ENCODE data around the gene MANSC1.
"Not testable (repeated sequence)": the region's sequence is repeated elsewhere in the genome, so short reads cannot be mapped to it uniquely, and the experiment has no call there.

Gene MANSC1

DNA sequence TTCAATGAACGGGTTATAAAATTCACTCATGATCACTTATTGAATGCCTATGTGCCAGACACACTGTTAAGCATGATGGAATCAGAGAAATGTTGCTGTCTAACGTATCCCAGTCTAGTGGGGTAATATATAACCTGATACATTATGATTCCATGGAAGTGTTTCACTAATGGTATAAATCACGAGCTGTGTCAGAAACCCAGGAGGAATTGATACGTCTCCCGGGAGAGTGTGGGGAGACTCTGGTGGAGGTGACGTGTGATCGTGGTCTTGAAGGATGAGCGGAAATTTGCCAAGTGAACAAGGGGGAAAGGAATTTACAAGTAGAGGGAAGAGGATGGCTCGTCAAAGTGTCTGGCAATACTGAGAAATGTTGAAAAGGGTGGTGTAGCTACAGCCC, 26.5 kb downstream of the MANSC1 start:
- no peak overlapping the region for H3K4me3 ChIP-seq (replicated peaks in 1 of 2; ENCODE audit: low read depth in 2 of 2, low read length in 2 of 2)
- DNase-seq (ENCODE audit: low read depth in 2 of 2): no peak
- TF ChIP-seq, protein P1, sequence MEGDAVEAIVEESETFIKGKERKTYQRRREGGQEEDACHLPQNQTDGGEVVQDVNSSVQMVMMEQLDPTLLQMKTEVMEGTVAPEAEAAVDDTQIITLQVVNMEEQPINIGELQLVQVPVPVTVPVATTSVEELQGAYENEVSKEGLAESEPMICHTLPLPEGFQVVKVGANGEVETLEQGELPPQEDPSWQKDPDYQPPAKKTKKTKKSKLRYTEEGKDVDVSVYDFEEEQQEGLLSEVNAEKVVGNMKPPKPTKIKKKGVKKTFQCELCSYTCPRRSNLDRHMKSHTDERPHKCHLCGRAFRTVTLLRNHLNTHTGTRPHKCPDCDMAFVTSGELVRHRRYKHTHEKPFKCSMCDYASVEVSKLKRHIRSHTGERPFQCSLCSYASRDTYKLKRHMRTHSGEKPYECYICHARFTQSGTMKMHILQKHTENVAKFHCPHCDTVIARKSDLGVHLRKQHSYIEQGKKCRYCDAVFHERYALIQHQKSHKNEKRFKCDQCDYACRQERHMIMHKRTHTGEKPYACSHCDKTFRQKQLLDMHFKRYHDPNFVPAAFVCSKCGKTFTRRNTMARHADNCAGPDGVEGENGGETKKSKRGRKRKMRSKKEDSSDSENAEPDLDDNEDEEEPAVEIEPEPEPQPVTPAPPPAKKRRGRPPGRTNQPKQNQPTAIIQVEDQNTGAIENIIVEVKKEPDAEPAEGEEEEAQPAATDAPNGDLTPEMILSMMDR (IDR thresholded peaks at IDR 0.05; ENCODE audit: low read depth, low read length): no peak

GRCh38 chr12:12323118-12323517, 26.9 kb downstream of the MANSC1 start:
- TF ChIP-seq, protein P1 (IDR thresholded peaks at IDR 0.05; ENCODE audit: low read depth, low read length): no peak
- no peak overlapping the region for H3K4me3 ChIP-seq (replicated peaks in 1 of 2; ENCODE audit: low read depth in 2 of 2, low read length in 2 of 2)

DNA sequence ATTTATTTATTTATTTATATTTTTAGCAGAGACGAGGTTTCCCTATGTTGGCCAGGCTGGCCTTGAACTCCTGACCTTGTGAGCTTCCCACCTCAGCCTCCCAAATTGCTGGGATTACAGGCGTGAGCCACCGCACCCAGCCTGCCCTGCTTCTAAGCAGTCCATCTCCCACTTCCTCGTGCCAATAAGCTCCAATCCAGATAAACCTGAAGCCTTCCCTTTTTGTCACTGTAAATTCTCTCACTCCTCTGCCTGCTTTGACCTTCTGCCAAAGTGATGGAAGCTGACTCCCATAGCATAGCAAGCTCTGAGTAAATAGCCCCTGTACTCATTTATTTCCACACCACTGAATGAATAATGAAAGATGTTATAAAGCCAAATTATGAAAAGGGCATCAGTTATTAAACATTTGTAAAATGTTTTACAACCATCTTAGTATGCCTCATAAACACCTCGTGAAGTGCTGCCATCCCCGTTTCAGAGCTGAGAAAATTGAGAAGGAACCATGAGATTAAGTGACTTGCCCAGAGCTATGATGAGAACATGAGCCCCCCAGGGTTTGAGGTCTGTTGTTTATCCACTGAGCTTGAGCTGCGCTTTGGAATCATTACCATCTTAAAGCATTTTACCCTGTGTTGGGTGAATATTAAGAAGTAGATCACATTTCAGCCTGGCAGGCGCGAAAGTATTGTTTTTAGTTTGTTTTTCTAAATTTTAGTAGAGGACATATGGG, 30.4 kb downstream of the MANSC1 start:
- TF ChIP-seq, protein P1 (IDR thresholded peaks at IDR 0.05; ENCODE audit: low read depth, low read length): no peak
- peak in 1 of 2 donors; percentile 29 for DNase-seq (ENCODE audit: low read depth in 2 of 2)
- peak overlapping the region in 1 of 2 donors; percentile 11 for H3K4me3 ChIP-seq (replicated peaks in 1 of 2; ENCODE audit: low read depth in 2 of 2, low read length in 2 of 2)

More at GRCh38 chr12:12323118-12323517, 26.9 kb downstream of the MANSC1 start:
- DNase-seq (ENCODE audit: low read depth in 2 of 2): no peak

GRCh38 chr12:12315838-12316237, 34.2 kb downstream of the MANSC1 start:
- TF ChIP-seq, protein P1 (IDR thresholded peaks at IDR 0.05; ENCODE audit: low read depth, low read length): no peak
- no peak overlapping the region for H3K4me3 ChIP-seq (replicated peaks in 1 of 2; ENCODE audit: low read depth in 2 of 2, low read length in 2 of 2)
- DNase-seq (ENCODE audit: low read depth in 2 of 2): no peak

DNA sequence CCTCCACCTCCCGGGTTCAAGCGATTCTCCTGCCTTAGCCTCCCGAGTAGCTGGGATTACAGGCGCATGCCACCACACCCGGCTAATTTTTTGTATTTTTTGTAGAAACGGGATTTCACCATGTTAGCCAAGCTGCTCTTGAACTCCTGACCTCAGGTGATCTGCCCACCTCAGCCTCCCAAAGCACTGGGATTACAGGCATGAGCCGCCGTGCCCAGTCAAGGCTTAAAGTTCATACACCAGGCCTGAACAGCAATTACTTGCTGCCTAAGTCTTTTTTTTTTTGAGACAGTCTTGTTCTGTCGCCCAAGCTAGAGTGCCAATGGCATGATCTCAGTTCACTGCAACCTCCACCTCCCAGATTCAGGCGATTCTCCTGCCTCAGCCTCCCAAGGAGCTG, 39.3 kb downstream of the MANSC1 start:
- not testable (repeated sequence) for H3K4me3 ChIP-seq (replicated peaks in 1 of 2; ENCODE audit: low read depth in 2 of 2, low read length in 2 of 2)

GRCh38 chr12:12305568-12306300, 44.3 kb downstream of the MANSC1 start:
- TF ChIP-seq, protein P1 (IDR thresholded peaks at IDR 0.05; ENCODE audit: low read depth, low read length): no peak
- no peak overlapping the region for H3K4me3 ChIP-seq (replicated peaks in 1 of 2; ENCODE audit: low read depth in 2 of 2, low read length in 2 of 2)
- no peak for DNase-seq (ENCODE audit: low read depth in 2 of 2)

More for the DNA sequence above, 39.3 kb downstream of the MANSC1 start:
- DNase-seq (ENCODE audit: low read depth in 2 of 2): not testable (repeated sequence)

DNA sequence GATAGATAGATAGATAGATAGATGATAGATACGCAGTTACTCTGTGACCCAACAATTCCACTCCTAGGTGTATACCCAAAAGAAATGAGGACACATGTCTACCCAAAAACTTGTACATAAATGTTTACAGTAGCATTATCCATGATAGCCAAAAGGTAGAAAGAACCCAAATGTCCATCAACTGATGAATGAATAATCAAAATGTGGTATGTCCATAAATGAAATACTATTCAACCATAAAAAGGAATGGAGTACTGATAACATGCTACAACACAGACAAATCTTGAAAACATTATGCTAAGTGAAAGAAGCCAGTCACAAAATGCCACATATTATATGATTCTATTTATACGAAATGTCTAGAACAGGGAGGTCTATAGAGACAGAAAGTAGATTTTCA, 47.1 kb downstream of the MANSC1 start:
- DNase-seq (ENCODE audit: low read depth in 2 of 2): no peak
- TF ChIP-seq, protein P1 (IDR thresholded peaks at IDR 0.05; ENCODE audit: low read depth, low read length): no peak
- H3K4me3 ChIP-seq (replicated peaks in 1 of 2; ENCODE audit: low read depth in 2 of 2, low read length in 2 of 2): no peak overlapping the region

Measured in cardiac fibroblast (primary cell).